HPDE6-E6E7 (cell line): ENCODE data around the gene PCK1.
A peak's percentile ranks its signal among the peaks of the same experiment; 100 is the strongest.

Source experiments
- DNase-seq: peaks from one replicate; pipeline ENCODE4 v3.0.0; 2011; ENCODE audit warnings: missing footprints; ENCODE audit errors: extremely low spot score

The PCK1 gene

DNA sequence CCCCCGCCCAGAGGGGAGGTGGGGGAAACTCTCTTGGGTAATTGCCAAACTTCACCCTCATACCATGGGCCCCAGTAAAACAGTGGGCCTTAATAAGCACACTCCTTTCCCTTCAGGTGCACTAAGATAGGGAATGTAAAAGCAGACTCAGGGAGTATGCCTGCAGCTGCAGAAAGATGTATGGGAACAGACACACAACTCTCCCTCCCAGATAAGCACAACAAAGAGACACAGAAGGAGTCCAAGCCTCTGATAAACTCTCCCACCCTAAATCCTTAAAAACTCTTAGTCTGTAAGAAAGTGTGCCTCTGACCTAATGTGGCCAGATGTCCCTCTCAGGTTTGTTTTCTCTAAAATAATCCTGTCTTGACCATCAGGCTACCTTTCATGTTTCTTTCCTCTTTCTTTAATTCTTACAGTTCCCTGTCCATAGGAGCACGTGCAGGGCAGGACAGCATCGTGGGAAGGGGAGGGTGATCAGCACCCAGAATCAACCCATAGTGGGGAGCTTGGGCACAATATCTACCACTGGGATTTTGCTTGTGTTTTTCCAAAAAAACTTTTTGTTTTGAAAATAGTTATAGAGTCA lies 24.7 kb upstream of the PCK1 start:
- no peak for DNase-seq

- DNase-seq = no peak
These were observed 23.9 kb upstream of the PCK1 start for GRCh38 chr20:57536771-57537724.

DNA sequence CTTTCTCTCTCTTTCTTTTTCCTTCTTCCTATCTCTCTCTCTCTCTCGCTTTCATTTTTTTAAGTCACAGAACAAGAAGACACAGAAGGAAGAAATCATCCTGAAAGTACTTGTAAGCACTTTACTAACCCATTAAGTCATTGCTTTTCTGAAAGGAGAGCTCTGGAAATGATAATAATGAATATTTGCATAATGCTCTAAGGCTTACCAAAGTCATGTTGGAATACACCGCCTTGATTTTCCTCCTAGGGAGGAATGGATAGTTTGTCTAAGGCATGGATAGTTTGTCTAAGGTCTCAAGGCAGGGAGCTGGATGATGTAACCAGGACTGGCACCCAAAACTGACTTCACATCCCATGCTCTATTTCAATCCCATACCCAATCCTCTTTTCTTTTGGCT lies 23.1 kb upstream of the PCK1 start:
- DNase-seq = no peak

DNA sequence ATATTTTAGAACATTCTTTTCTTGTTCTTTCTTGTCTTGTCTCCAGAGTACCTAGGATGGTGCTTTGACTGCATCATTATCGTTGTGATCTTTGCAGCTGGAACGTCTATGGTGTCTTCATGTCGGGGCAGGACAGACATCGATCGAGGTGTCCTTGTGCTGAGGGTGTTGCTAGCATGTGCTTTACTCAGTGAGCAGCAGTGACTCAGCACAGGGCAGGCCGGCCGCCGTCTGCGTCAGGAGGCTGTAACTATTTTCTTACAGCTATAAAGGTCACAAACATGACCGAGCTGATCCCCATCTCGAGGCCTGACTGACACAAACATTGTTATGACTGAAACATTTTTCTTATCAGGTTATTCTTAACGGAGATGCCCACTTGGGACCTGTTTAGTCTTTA lies 21.0 kb upstream of the PCK1 start:
- peak; percentile 47 for DNase-seq

GRCh38 chr20:57540890-57541580 lies 19.9 kb upstream of the PCK1 start:
- DNase-seq = no peak

DNA sequence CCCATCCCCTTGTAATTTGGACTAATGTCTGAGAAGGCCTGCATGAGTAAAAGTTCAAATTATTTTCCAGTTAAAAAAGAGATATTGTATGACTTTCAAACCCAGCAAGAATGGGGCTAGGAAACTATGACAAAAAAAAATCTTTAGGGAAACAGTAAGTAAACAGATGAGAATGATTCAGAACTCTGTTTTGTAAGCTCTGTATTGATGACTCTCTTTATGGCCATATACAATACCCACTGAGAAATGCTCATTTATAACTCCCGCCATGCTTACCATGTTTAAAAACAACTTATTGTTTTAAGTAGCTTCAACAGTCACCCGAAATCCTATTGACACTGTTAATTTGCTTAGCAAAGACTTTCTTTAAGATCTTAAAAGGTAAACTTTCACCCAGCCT lies 17.2 kb upstream of the PCK1 start:
- DNase-seq = no peak

- DNase-seq = no peak
These were observed 15.9 kb upstream of the PCK1 start for GRCh38 chr20:57544838-57545564.

GRCh38 chr20:57545927-57546662 lies 14.8 kb upstream of the PCK1 start:
- DNase-seq = no peak

- DNase-seq = peak; percentile 60
These were observed 13.8 kb upstream of the PCK1 start for GRCh38 chr20:57546956-57547649.

DNA sequence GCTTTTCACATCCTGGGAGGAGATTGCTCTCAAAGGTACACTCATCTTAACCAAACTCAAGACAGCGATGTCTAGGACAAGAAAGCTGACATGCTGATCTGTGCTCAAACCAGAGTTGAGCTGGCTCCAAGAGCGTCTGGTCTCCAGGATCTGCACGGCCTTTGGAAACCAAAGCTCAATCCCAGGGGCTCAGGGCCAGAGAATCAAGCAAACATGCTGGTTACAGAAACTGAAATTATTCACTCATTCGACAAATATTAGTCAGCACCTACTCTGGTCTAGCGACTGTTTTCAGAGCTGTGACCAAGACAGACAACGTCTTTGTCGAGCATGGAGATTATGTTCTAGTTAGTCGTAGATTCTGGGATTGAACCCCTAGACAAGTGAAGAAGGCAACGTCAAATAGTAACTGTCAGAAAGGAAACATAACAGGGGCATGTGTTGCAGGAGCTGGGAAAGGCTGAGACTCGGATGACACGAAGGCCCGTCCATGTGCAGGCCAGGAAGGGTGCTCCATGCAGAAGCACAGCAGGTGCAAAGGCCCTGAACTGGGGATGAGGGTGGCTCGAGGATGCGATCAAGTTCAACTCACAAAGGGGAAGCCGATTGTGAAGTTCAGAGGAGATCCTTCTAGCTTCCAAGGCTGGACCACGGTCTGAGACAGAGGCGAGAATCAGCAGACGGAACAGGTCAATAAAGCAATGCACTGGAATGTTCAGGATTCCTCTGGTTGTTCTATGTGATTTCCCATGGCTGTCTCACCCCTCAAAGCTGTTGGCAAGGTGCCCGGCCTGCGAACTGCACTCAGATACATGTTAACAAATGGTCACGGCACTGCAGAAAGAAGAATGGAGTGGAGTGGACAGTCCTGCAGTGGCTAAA lies 12.5 kb upstream of the PCK1 start:
- DNase-seq = no peak

- DNase-seq = no peak
These were observed 8.4 kb upstream of the PCK1 start for GRCh38 chr20:57552471-57552870.

DNA sequence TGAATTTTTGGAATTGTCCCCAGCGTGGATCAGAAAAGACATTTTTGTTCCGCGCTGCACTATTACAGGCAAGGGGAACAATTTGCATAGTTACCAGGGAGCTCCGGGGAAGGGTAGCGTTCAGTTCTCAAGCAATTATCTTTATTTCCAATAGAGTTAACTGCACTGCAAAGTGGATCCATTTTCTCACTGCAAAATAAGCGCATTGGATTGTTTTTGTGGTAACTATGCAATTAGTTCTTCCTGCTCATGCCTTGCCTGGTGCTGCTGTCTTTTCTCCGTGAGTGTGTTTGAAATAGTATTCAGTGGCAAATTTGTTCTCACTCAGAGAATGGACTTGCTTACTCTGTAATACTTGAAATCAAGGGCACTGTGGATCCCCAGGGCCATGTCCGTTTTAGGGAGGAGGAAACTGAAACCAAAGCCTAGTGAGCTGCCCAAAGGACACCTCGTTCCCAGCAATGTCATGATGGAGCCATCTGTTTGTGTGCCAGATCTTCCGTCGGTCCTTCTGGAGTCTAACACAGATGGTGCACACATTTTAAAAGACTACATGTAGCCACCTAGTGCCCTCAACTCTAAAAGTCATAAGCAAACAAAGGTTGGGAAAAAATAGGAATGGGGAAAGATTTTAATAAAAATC lies 7.4 kb upstream of the PCK1 start:
- no peak for DNase-seq

GRCh38 chr20:57555457-57556184 lies 5.3 kb upstream of the PCK1 start:
- no peak for DNase-seq

DNA sequence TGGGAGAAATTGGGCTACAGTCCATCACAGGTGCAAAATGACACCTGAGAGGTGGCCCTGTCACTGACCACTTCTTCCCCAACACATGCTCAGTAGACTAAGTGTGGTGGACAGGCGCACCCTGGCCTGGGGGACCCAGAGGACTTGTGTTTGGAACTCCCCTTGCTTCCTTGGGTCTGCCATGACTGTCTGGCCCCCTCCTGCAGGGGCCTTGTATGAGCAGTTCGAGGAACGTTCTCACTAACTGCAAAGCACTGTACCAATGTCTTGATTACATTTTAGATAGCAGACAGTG lies 4.0 kb upstream of the PCK1 start:
- no peak for DNase-seq

DNA sequence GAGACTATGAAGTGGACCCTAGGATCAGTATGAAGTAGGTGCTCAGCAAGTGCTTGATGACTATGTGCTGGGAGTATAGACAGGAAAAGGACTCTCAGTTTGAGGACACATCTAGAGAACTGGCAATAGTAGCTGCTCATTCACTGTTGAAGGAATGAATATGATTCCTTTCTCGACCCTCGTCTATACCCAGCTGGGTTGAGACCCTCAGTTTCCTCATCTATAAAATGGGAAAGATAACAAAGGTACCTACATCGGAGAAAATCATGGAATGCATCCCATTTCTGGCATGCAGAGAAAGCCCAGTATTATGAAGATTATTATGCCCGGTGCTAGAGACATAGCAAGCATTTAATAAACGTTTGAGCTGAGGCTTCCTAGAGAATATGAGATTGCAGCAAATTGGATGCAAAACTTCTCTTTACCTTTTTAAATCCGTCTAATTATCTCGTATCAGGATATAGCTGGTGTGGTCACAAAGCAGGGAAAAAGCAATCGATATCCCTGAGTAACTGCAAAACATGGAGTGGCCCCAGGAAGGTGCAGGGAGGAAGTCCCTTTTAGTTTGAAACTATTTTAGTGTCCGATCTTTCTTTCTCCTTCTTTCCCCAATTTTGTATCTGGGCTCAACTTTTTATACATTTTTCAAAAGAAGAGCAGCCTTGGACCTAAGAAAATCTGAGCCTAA lies 2.8 kb upstream of the PCK1 start:
- no peak for DNase-seq

DNA sequence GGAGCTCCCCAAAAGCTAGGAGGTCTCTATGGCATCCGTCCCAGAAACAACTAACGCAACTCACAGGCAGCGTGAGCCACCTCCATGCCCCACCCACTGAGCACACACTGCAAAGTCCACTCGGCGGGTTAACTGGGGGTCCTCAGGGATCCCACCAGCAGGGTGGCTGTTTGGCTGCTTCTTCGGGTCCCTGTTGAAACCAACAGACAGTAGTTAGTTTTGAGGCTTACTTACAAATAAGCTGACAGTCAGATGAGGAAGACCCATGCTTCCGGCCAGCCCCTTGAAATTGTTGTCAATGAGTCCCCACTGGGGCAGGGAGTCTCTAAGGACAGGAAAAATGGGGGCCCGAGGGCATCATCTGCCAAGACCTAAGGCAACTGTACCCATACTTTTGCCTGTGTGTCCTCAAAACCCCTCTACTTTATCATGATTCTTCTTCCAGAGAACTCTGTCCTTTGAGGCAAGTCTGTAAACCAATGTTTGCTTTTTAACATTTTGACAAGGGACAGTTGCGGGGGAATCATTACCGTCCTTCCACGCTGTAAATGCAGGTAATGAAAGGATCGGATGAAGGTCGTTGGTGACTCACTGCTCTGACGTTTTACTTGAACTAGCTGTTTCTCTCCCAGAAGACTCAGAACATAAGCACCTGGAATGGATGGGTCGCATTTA lies 2.2 kb upstream of the PCK1 start:
- DNase-seq = no peak

GRCh38 chr20:57559289-57559634 lies 1.6 kb upstream of the PCK1 start:
- no peak for DNase-seq
